HFF-Myc (cell line): ENCODE data around the gene SCAMP1.

Experiments used
- DNase-seq: peaks from one replicate; pipeline ENCODE4 v3.0.0-alpha.2; 2011; ENCODE audit warnings: low read depth; ENCODE audit errors: extremely low read depth
- H3K4me3 ChIP-seq: replicated peaks from 2 replicates; pipeline ENCODE4 v1.5.1; 2011; ENCODE audit warnings: low read depth, mild to moderate bottlenecking, control low read depth, low read length
- TF ChIP-seq, protein P1 (sequence below): IDR thresholded peaks from 2 replicates; pipeline ENCODE4 v1.5.1; 2012; ENCODE audit warnings: mild to moderate bottlenecking, low read depth, low read length, control low read depth; ENCODE audit errors: missing control alignments

SCAMP1 gene

DNA sequence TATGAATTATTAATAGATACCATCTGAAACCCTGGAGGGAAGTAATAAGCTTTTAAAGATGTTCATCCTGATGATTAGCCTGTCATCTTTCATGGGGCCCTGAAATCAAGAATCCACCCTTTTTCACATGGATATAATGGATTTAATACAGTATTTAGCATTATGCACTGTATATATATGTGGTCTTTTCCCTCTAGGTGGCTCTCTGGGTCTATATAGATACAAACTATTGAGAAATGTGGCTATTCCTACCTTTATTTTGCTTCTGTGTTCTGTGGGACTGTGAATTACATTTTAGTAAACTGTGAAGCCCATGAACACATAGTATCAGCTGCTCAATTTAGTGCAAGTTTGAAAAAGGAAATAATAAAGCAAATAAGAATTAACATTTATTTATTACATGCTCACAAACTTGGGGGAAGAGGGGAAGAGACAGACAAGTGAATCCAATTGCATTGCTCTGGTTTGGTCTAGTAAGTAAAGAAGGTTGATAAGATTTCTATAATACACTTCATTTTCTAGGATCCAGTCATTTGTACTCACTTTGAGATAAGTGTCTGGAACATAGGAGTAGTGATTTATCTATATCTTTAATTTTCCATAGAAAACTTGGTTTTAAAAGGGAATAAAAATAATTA is 112.2 kb downstream of the SCAMP1 start:
- TF ChIP-seq, protein P1, sequence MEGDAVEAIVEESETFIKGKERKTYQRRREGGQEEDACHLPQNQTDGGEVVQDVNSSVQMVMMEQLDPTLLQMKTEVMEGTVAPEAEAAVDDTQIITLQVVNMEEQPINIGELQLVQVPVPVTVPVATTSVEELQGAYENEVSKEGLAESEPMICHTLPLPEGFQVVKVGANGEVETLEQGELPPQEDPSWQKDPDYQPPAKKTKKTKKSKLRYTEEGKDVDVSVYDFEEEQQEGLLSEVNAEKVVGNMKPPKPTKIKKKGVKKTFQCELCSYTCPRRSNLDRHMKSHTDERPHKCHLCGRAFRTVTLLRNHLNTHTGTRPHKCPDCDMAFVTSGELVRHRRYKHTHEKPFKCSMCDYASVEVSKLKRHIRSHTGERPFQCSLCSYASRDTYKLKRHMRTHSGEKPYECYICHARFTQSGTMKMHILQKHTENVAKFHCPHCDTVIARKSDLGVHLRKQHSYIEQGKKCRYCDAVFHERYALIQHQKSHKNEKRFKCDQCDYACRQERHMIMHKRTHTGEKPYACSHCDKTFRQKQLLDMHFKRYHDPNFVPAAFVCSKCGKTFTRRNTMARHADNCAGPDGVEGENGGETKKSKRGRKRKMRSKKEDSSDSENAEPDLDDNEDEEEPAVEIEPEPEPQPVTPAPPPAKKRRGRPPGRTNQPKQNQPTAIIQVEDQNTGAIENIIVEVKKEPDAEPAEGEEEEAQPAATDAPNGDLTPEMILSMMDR, result peak; percentile 18
- DNase-seq, result no peak
- H3K4me3 ChIP-seq, result no peak overlapping the region

DNA sequence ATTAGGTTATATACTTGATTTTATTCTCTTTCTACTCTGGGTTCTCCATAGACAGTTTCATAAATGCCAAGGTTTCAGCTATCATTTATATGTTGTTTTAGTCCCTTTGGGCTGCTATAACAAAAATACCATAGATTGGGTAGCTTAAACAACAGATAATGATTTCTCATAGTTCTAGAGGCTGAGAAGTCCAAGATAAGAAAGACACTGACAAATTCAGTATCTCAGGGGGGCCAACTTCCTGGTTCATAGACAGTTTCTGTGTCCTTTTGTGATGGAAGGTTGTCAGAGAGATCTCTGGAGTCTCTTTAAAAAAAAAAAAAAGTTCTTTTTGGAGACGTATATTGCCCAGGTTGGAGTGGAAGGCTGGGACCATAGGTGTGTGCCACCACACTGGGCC is 113.3 kb downstream of the SCAMP1 start:
- TF ChIP-seq, protein P1, result no peak
- DNase-seq, result no peak
- H3K4me3 ChIP-seq, result no peak overlapping the region

GRCh38 chr5:78475370-78475769 is 115.0 kb downstream of the SCAMP1 start:
- H3K4me3 ChIP-seq, result no peak overlapping the region
- TF ChIP-seq, protein P1, result no peak
- DNase-seq, result no peak

- DNase-seq, result no peak
- no peak overlapping the region for H3K4me3 ChIP-seq
- TF ChIP-seq, protein P1, result no peak
Measured at GRCh38 chr5:78476795-78477194, 116.4 kb downstream of the SCAMP1 start.

DNA sequence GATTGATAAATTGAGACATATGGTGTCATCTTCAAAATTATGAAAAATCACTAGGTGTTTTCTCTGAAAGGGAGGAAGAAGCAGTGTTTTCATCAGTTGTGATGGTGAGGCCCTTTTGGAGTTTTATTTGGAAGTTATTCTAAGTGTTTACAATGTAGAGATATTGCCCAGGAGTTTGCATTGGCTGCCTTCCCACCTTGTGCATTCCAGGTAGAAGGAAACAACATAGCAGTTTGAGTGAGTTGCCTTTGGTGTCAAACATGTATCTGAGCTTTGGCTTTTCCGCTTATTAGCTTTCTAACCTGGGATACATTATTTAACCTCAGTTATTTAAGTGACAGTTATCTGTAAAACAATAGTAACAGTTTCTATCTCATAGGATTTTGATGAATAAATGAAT is 122.5 kb downstream of the SCAMP1 start:
- TF ChIP-seq, protein P1, result no peak

GRCh38 chr5:78483809-78484521 is 123.5 kb downstream of the SCAMP1 start:
- no peak overlapping the region for H3K4me3 ChIP-seq
- TF ChIP-seq, protein P1, result no peak
- no peak for DNase-seq

More for the DNA sequence above, 122.5 kb downstream of the SCAMP1 start:
- DNase-seq, result no peak
- no peak overlapping the region for H3K4me3 ChIP-seq
